HG02885 (cell line): Measurements from ENCODE around the gene STAT3.
"Not testable (repeated sequence)": the region's sequence is repeated elsewhere in the genome, so short reads cannot be mapped to it uniquely, and the experiment has no call there.

ENCODE experiments used
- ATAC-seq: cut with Tn5 transposase; IDR thresholded peaks from one replicate; pipeline ENCODE4 v1.9.1; 2021; ENCODE audit warnings: mild to moderate bottlenecking; ENCODE audit not compliant: unreplicated experiment, poor library complexity

Gene STAT3

GRCh38 chr17:42409523-42410318, 21.5 kb upstream of the STAT3 start:
- no peak for ATAC-seq

DNA sequence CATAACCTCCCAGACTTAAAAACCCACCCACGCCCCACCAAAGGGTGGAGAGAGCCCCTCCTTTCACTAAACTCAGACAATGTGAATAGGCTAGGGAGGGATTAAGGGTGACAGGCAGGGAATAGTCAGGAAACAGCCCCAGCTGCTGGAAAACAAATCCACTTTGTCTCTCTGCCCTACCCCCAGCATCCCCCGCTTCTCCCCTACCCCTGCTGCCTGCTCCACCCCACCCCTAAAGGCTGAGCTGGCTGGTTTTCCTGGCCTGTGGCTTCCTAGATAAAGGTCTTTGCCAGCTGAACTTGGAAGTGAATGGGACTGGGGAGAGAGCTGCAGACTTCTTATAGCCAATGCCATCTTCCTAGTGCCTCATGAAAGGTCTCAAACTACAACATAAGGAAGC, 19.8 kb upstream of the STAT3 start:
- ATAC-seq = no peak

- ATAC-seq = peak; percentile 44
Measured at GRCh38 chr17:42407289-42407836, 19.1 kb upstream of the STAT3 start.

DNA sequence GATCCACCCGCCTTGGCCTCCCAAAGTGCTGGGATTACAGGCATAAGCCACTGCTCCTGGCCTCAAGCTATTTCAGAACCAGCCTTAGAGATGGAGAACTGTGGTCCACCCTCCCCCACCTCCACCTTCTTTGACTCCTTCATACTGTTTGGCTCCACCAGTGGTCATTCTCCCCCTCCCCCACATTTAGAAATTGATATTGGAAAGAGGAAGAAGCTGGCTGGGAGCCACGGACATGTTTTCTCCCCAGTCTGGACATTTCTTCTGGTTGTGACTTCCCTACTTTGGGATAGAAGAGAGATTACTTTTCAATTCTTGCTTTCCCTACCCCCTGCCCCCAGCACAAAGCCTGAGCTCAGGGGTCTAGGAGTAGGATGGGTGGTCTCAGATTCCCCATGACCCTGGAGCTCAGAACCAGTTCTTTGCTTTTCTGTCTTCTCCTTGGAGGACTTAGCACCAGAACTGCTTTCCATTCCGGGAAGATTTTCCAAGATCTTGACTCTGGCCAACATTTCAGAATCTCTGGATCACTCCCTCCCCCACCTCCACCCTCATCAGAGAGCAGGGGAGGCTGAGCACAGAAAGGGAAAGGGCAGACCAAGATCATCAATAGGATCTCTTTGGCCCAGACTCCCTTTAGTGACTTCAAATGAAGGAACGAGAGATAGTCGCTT, 18.5 kb upstream of the STAT3 start:
- ATAC-seq = no peak

- no peak for ATAC-seq
Measured at GRCh38 chr17:42405963-42406495, 17.8 kb upstream of the STAT3 start.

GRCh38 chr17:42405076-42405475, 16.8 kb upstream of the STAT3 start:
- no peak for ATAC-seq

- ATAC-seq = no peak
Measured at GRCh38 chr17:42404326-42405055, 16.2 kb upstream of the STAT3 start.

- ATAC-seq = no peak
Measured at GRCh38 chr17:42403150-42403549, 14.9 kb upstream of the STAT3 start.

DNA sequence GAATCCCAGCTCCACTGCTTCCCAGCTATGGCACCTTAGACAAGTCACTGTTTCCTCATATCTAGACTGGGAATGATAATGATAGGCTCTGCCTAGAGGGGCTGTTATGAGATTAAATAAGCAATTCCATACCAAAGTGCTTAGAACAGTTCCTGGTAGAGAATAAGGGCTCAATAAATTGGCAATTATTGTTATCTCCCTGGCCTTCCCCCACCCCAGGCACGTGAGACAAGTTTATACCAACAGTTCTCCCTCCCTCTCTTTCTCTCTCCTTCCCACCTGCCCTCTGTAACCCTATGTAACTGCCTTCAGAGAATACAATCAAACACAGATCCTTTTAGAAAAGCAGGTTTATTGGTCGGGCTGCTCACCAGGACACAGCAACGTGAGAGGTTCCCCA, 13.9 kb upstream of the STAT3 start:
- no peak for ATAC-seq

DNA sequence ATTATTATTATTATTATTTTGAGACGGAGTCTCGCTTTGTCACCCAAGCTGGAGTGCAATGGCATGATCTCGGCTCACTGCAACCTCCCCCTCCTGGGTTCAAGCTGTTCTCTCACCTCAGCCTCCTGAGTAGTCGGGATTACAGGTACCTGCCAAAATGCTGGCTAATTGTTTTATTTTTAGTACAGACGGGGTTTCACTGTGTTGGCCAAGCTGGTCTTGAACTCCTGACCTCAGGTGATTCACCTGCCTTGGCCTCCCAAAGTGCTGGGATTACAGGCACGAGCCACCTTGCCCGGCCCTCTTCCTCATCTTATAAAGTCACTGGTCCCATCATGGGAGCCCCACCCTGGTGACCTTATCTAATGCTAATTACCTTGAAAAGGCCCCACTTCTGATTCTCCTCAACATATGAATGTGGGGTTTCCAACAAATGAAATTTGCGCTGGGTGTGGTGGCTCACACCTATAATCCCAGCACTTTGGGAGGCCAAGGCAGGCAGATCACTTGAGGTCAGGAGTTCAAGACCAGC, 12.7 kb upstream of the STAT3 start:
- not testable (repeated sequence) for ATAC-seq

GRCh38 chr17:42399948-42400843, 12.0 kb upstream of the STAT3 start:
- no peak for ATAC-seq

DNA sequence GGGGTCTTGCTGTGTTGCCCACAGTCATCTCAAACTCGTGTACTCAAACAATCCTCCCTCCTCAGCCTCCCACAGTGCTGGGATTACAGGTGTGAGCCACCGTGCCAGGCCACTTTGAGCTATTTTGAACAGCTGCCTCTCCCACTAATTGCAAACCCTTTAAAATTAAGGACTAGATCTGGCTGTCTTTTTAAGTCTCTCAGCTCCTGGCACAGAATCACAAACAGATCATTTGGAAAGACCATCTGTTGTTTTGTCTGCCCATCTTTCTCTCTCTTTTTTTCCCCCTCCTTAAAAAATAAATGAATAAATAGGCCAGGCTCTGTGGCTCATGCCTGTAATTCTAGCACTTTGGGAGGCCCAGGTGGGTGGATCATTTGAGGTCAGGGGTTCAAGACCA, 10.9 kb upstream of the STAT3 start:
- ATAC-seq = no peak

- not testable (repeated sequence) for ATAC-seq
Measured at GRCh38 chr17:42395601-42396000, 7.4 kb upstream of the STAT3 start.

- no peak for ATAC-seq
Measured at GRCh38 chr17:42394838-42395237, 6.6 kb upstream of the STAT3 start.

DNA sequence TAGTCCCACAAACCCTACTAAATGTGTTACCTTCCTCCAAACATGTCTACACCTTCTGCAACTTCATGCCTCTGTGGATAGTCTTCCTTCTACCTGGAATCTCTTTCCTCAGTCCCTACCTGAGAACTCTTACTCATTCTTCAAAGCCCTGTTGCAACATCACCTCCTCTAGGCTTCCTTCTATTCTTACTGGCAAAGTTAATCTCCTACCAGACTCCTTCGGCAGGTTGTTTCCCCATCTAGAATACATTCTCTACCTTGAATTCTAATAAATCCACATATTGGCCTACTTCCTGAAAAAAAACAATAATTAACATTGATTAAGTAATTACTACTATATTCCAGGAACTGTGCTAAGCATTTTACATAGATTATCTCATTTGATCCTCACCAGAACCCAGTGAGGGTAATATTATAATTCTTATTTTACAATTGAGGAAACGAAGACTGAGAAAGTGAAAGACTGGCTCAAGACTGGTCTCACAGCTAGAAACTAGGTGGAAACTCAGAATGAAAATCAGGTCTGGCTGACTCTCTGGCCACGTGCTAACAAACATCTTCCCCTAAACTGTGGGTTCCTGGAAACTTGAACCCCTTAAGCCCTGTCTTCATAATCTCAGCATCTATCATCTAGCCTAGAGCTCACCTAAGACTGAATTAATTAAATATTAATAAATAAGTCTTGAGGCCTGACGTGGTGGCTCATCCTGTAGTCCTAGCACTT, 4.6 kb upstream of the STAT3 start:
- no peak for ATAC-seq

DNA sequence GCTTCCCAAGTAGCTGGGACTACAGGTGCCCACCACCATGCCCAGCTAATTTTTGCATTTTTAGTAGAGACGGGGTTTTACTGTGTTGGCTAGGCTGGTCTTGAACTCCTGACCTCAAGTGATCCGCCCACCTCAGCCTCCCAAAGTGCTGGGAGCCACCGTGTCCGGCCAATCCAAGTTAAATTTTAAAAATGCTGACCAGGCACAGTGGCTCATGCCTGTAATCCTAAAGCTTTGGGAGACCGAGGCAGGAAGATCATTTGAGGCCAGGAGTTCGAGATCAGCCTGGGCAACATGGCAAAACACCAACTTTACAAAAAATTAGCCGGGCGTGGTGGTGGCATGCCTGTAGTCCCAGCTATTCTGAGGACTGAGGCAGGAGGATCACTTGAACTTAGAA, 3.2 kb upstream of the STAT3 start:
- ATAC-seq = not testable (repeated sequence)

- ATAC-seq = no peak
Measured at GRCh38 chr17:42389899-42390298, 1.7 kb upstream of the STAT3 start.

- no peak for ATAC-seq
Measured at GRCh38 chr17:42389135-42389417, 834 bp upstream of the STAT3 start.
